Fibroblast of pulmonary artery (primary cell): ENCODE data around the gene DOCK7.

Experiments used
- DNase-seq: peaks from one replicate; pipeline ENCODE4 v3.0.0-alpha.2; 2010; ENCODE audit warnings: low read depth
- H3K4me3 ChIP-seq: replicated peaks from 2 replicates; pipeline ENCODE4 v1.5.1; 2011; ENCODE audit warnings: low read depth, mild to moderate bottlenecking, control low read depth, low read length, moderate library complexity
- CTCF ChIP-seq: IDR thresholded peaks from 2 replicates; pipeline ENCODE4 v1.5.1; 2011; ENCODE audit warnings: mild to moderate bottlenecking, control low read depth, low read length, inconsistent platforms; ENCODE audit errors: missing control alignments

The DOCK7 gene

GRCh38 chr1:62492521-62492920 lies 195.7 kb downstream of the DOCK7 start:
- TF ChIP-seq CTCF = no peak
- no peak overlapping the region for H3K4me3 ChIP-seq
- DNase-seq = no peak

GRCh38 chr1:62487956-62488355 lies 200.2 kb downstream of the DOCK7 start:
- no peak for TF ChIP-seq CTCF
- no peak overlapping the region for H3K4me3 ChIP-seq
- DNase-seq = no peak

GRCh38 chr1:62484824-62485468 lies 203.2 kb downstream of the DOCK7 start:
- no peak overlapping the region for H3K4me3 ChIP-seq
- DNase-seq = no peak
- no peak for TF ChIP-seq CTCF

GRCh38 chr1:62481681-62482080 lies 206.5 kb downstream of the DOCK7 start:
- no peak for TF ChIP-seq CTCF

GRCh38 chr1:62476525-62477219 lies 211.5 kb downstream of the DOCK7 start:
- H3K4me3 ChIP-seq = no peak overlapping the region
- no peak for TF ChIP-seq CTCF
- DNase-seq = no peak

More at GRCh38 chr1:62481681-62482080, 206.5 kb downstream of the DOCK7 start:
- H3K4me3 ChIP-seq = no peak overlapping the region
- no peak for DNase-seq

GRCh38 chr1:62467092-62467491 lies 221.1 kb downstream of the DOCK7 start:
- no peak overlapping the region for H3K4me3 ChIP-seq
- no peak for TF ChIP-seq CTCF
- no peak for DNase-seq

GRCh38 chr1:62462370-62462769 lies 225.8 kb downstream of the DOCK7 start:
- DNase-seq = no peak
- H3K4me3 ChIP-seq = no peak overlapping the region
- no peak for TF ChIP-seq CTCF
